ENCODE results near the gene CCL19. TPM values are rescaled to one million over a fixed set of nuclear protein-coding genes. Genes with fewer than 3 reads are reported as not detected.
"Not testable (repeated sequence)": the region's sequence is repeated elsewhere in the genome, so short reads cannot be mapped to it uniquely, and the experiment has no call there.

Gene CCL19
- total and polyA plus RNA-seq, 8 donors: 4.3 to 24.1 (median 7.8) TPM; not detected in 3

- intact Hi-C loops (cut with DNase I; ENCODE audit: low total_unique reads): no loop called here
- H3K27me3 ChIP-seq: no peaks in the 10 kb centered on the region
- DNase-seq: no peak
- H3K27ac ChIP-seq: no peak overlapping the region
- no peak overlapping the region for H3K4me3 ChIP-seq
- TF ChIP-seq EP300 (IDR thresholded peaks at IDR 0.05): no peak
- no peak for TF ChIP-seq POLR2AphosphoS5 (IDR thresholded peaks at IDR 0.05)
- no peak for TF ChIP-seq POLR2A (IDR thresholded peaks at IDR 0.05)
- TF ChIP-seq CTCF (IDR thresholded peaks at IDR 0.05): no peak
- peaks cover 0 to 5% (median 0%) of the 10 kb centered on the region in 4 donors for H3K4me1 ChIP-seq
- H3K9me3 ChIP-seq: no peaks in the 10 kb centered on the region
- no peaks in the 10 kb centered on the region for H3K36me3 ChIP-seq
- WGBS, 5 donors: 40 to 60% (median 51%) methylated on average over 2 of the region's 2 CpGs
These were observed 41.8 kb upstream of the CCL19 start for GRCh38 chr9:34732886-34733285.

GRCh38 chr9:34732478-34732877, 41.4 kb upstream of the CCL19 start:
- Histone ChIP-seq H3K36me3 (no peaks in the 10 kb centered on the region), H3K27ac (no peak overlapping the region), H3K9me3 (no peaks in the 10 kb centered on the region), H3K4me1 (peaks cover 0 to 5% (median 0%) of the 10 kb centered on the region in 4 donors), H3K4me3 (no peak overlapping the region), H3K27me3 (no peaks in the 10 kb centered on the region)
- TF ChIP-seq POLR2AphosphoS5 (IDR thresholded peaks at IDR 0.05): no peak
- TF ChIP-seq CTCF (IDR thresholded peaks at IDR 0.05): no peak
- TF ChIP-seq POLR2A (IDR thresholded peaks at IDR 0.05): no peak
- no peak for TF ChIP-seq EP300 (IDR thresholded peaks at IDR 0.05)
- intact Hi-C loops (cut with DNase I; ENCODE audit: low total_unique reads): no loop called here
- WGBS, 5 donors: 86 to 92% (median 91%) methylated on average over 1 of the region's 1 CpG
- no peak for DNase-seq

DNA sequence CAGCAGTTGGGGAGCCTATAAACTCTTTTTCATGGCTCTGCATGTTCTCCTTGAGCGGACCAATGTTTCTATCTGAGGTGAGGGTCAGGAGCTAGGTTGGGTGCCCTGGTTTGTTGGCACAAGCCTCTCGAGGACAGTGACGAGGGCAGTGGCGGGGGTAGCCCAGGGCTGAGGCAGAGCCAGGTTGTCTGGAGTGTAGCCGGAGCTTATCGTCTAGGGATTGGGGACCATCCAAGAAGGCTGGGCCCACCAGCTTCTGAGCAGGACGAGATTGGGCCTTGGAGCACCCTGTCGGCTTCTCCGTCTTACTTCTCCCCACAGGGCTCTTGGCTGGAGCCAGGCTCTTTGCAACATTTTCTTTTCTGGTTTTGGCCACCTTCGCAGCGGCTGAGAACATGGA, 32.1 kb upstream of the CCL19 start:
- WGBS, 5 donors: 90 to 91% (median 91%) methylated on average over 11 of the region's 11 CpGs
- Histone ChIP-seq H3K9me3 (no peaks in the 10 kb centered on the region), H3K27me3 (no peaks in the 10 kb centered on the region), H3K27ac (no peak overlapping the region), H3K4me1 (peaks cover 0 to 5% (median 2%) of the 10 kb centered on the region in 4 donors), H3K4me3 (no peak overlapping the region), H3K36me3 (no peaks in the 10 kb centered on the region)
- no peak for DNase-seq
- intact Hi-C loops (cut with DNase I; ENCODE audit: low total_unique reads): no loop called here
- TF ChIP-seq EP300 (IDR thresholded peaks at IDR 0.05): no peak
- TF ChIP-seq CTCF (IDR thresholded peaks at IDR 0.05): no peak
- no peak for TF ChIP-seq POLR2AphosphoS5 (IDR thresholded peaks at IDR 0.05)
- TF ChIP-seq POLR2A (IDR thresholded peaks at IDR 0.05): no peak

GRCh38 chr9:34719769-34720025, 28.6 kb upstream of the CCL19 start:
- H3K4me1 ChIP-seq; H3K9me3 ChIP-seq; intact Hi-C loops (cut with DNase I; ENCODE audit: low total_unique reads); H3K27ac ChIP-seq; H3K36me3 ChIP-seq; DNase-seq; H3K27me3 ChIP-seq; H3K4me3 ChIP-seq: not testable (repeated sequence)

DNA sequence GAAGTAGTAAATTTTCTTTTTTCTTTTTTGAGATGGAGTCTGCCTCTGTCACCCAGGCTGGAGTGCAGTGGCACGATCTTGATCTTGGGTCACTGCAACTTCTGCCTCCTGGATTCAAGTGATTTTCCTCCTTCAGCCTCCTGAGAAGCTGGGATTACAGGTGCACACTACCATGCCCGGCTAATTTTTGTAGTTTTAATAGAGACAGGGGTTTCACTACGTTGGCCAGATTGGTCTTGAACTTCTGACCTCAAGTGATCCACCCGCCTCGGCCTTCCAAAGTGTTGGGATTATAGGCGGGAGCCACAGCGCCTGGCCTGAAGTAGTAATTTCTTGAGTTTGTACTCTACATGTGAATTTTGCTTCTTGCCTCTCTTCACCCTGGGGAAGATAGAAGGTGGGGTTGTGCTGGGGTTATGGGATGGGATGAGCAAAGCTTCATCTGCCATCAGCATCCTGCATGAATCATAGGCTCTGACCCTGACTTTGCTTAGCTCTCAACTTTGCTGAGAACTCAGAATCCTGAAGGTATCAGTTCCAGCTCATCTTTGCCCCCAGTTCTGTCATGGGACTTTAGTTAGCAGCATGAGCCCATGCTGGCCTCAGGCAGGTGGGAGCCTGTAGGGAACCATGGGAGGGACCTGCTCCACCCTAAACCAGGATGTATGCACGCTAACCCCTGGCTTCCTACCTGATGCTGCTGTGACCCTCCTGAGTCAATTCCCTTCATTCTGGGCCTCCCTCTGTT, 28.1 kb upstream of the CCL19 start:
- intact Hi-C loops (cut with DNase I; ENCODE audit: low total_unique reads): no loop called here
- Histone ChIP-seq H3K27me3 (no peaks in the 10 kb centered on the region), H3K4me3 (no peak overlapping the region), H3K4me1 (peaks cover 0 to 9% (median 8%) of the 10 kb centered on the region in 4 donors), H3K27ac (no peak overlapping the region), H3K36me3 (no peaks in the 10 kb centered on the region), H3K9me3 (no peaks in the 10 kb centered on the region)
- peak in 1 of 2 donors; percentile 23 for DNase-seq
- 84 to 90% (median 85%) methylated on average over 8 of the region's 8 CpGs for WGBS, 5 donors
- TF ChIP-seq EP300 (IDR thresholded peaks at IDR 0.05) (no peak), POLR2AphosphoS5 (IDR thresholded peaks at IDR 0.05) (no peak), POLR2A (IDR thresholded peaks at IDR 0.05) (no peak), CTCF (IDR thresholded peaks at IDR 0.05) (no peak)
